ENCODE data around the gene PLEKHM3.

DNA sequence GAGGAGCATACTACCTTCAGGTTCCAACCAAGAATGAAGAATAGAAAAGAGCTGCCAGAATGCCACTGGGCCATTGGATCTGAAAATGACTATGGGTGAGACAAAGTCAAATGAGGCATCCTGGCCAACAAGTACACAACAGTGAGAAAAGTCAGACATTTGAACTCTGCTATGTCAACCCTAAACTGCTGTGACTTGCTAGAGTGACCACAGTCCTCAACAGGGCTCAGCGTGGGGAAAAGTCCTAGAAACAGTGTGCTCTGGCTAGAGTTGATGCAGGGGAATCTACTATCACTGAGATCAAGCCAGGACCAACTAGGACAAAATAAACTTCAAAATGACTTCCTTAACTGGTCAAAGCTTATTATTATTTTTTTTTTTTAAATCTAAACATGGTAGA is 157.4 kb downstream of the PLEKHM3 start:
- no peak for TF ChIP-seq CTCF (IDR thresholded peaks at IDR 0.05)
- TF ChIP-seq POLR2A (IDR thresholded peaks at IDR 0.05) = peak; percentile 30

Data from right lobe of liver (tissue), 4 donors.